K562 (cell line): ENCODE data around the gene XPR1. TPM values are rescaled to one million over a fixed set of nuclear protein-coding genes. Genes with fewer than 3 reads are reported as not detected.

Experiments
- ARHGAP35 ChIP-seq: fragments of 450-650 bp; IDR thresholded peaks from 2 replicates; pipeline ENCODE4 v1.6.1; 2018; ENCODE audit not compliant: partially characterized antibody
- CREB1 ChIP-seq, 2 experiments: sonication (generic) in 1 of 2; formaldehyde crosslinking in 1 of 2; IDR thresholded peaks; 2 replicates each; pipeline versions ENCODE4 v1.6.1 to v1.8.0; 2012 to 2022; ENCODE audit warnings: inconsistent platforms in 1 of 2, mild to moderate bottlenecking in 1 of 2, missing genetic modification reagents in 1 of 2, moderate library complexity in 1 of 2
- CREB3 ChIP-seq: fragments of 450-650 bp; conservative IDR thresholded peaks from 2 replicates; pipeline ENCODE4 v1.6.1; 2016; ENCODE audit warnings: missing genetic modification characterization, low read depth, mild to moderate bottlenecking, missing compliant biosample characterization, moderate library complexity
- E2F5 ChIP-seq: sonication (generic); formaldehyde crosslinking; IDR thresholded peaks from 2 replicates; pipeline ENCODE4 v1.8.0; 2022; ENCODE audit warnings: mild to moderate bottlenecking, missing genetic modification reagents
- HDAC8 ChIP-seq: fragments of 450-650 bp; IDR thresholded peaks from 2 replicates; pipeline ENCODE4 v1.6.1; 2016; ENCODE audit warnings: mild to moderate bottlenecking, missing genetic modification characterization, moderate library complexity, missing compliant biosample characterization
- PYGO2 ChIP-seq: fragments of 450-650 bp; IDR thresholded peaks from 2 replicates; pipeline ENCODE4 v1.6.1; 2016; ENCODE audit warnings: mild to moderate bottlenecking, missing genetic modification characterization, moderate library complexity, missing compliant biosample characterization
- RB1 ChIP-seq: fragments of 450-650 bp; IDR thresholded peaks from 2 replicates; pipeline ENCODE4 v1.6.1; 2017; ENCODE audit warnings: low read depth, mild to moderate bottlenecking
- SIN3B ChIP-seq: fragments of 450-650 bp; IDR thresholded peaks from 2 replicates; pipeline ENCODE4 v1.6.1; 2017; ENCODE audit warnings: low read depth, mild to moderate bottlenecking, moderate library complexity
- SPI1 ChIP-seq: IDR thresholded peaks from 2 replicates; pipeline ENCODE4 v1.6.1; 2011; ENCODE audit warnings: low read depth, low read length, control low read depth, borderline replicate concordance
- SUPT5H ChIP-seq: fragments of 450-650 bp; IDR thresholded peaks from 2 replicates; pipeline ENCODE4 v1.6.1; 2016
- TSC22D4 ChIP-seq: fragments of 450-650 bp; IDR thresholded peaks from 2 replicates; pipeline ENCODE4 v1.6.1; 2016; ENCODE audit warnings: missing genetic modification characterization, missing biosample characterization, control low read depth
- WHSC1 ChIP-seq: IDR thresholded peaks from one replicate; pipeline ENCODE4 v1.6.1; 2012; ENCODE audit warnings: low read length, control low read depth, inconsistent platforms
- ZBTB40 ChIP-seq, 2 experiments: fragments of 450-650 bp in 1 of 2; sonication (generic) in 1 of 2; formaldehyde crosslinking in 1 of 2; IDR thresholded peaks; 2 replicates each; pipeline versions ENCODE4 v1.7.1 to v1.9.0; 2016 to 2022; ENCODE audit warnings: inconsistent platforms in 1 of 2, mild to moderate bottlenecking in 1 of 2, missing genetic modification reagents in 1 of 2
- ZNF316 ChIP-seq: fragments of 450-650 bp; IDR thresholded peaks from 2 replicates; pipeline ENCODE4 v1.6.1; 2016
- ZNF766 ChIP-seq: fragments of 200-800 bp; sonication (Bioruptor generic); conservative IDR thresholded peaks from 2 replicates; pipeline ENCODE4 v1.6.1; 2016; ENCODE audit warnings: missing genetic modification characterization, missing compliant biosample characterization
- polyA plus RNA-seq, 8 experiments: library from polyadenylated mRNA; depleted of rRNA in 4 of 8; stranded (reverse) in 5 of 8; unstranded in 3 of 8; fragments of >200 nt; fragmentation: Nextera tagmentation in 2 of 8; fragmentation: Illumina TruSeq in 1 of 8; extraction: Ambion mirVana in 2 of 8; extraction: Trizol in 1 of 8; gene quantifications; 2 replicates each; pipeline versions ENCODE4 v1.2.1 to v1.2.3, GENCODE V29; 2011 to 2014; ENCODE audit warnings: inconsistent platforms in 1 of 8, missing spikeins in 1 of 8
- total RNA-seq, 7 experiments: library from RNA; depleted of rRNA in 6 of 7; stranded (reverse); fragments of >200 nt in 6 of 7; fragmentation: Illumina TruSeq in 2 of 7; extraction: Trizol in 2 of 7; gene quantifications; 2 replicates each; pipeline versions ENCODE4 v1.2.1 to v1.2.3, GENCODE V29; 2011 to 2021; ENCODE audit warnings: low replicate concordance in 1 of 7

Gene XPR1
- total and polyA plus RNA-seq, 9 of the 15 experiments (the other 6 are each of a cell fraction or from before 2014, with no cell fraction given) = 3.0 to 66.2 (median 38.6) TPM

- TF ChIP-seq HDAC8 (tag) (peak; percentile 39; the same call in 1 of the 2 replicates), PYGO2 (0 out of 2 replicates have a peak, but pooled peaks have one; percentile 35), ZNF316 (peak; percentile 74), ARHGAP35 (no peak), SUPT5H (peak; percentile 50; the same call in 1 of the 2 replicates), E2F5 (CRISPR knock-in tag) (no peak), ZNF766 (peak; percentile 86), SPI1 (peak; percentile 100), WHSC1 (no peak), SIN3B (no peak), TSC22D4 (tag) (no peak), ZBTB40 (IDR thresholded peaks at IDR 0.05) (peak; percentile 73), ZBTB40 (CRISPR knock-in tag; IDR thresholded peaks at IDR 0.05) (no peak), CREB3 (peak; percentile 88), RB1 (no peak), CREB1 (IDR thresholded peaks at IDR 0.05) (peak; percentile 55; the same call in 1 of the 2 replicates), CREB1 (CRISPR knock-in tag; IDR thresholded peaks at IDR 0.05) (peak; percentile 73; the same call in 1 of the 2 replicates)
Measured at GRCh38 chr1:180611016-180611930, 20.5 kb upstream of the XPR1 start (continued).
